Activated CD4-positive, CD25-positive, alpha-beta regulatory T cell (primary cell): Measurements from ENCODE around the gene PPP1R12B.

Experiments used
- DNase-seq, 4 experiments: peaks; one replicate each; lab custom pipeline; 2025; lab: John Stamatoyannopoulos, UW

PPP1R12B gene, protein sequence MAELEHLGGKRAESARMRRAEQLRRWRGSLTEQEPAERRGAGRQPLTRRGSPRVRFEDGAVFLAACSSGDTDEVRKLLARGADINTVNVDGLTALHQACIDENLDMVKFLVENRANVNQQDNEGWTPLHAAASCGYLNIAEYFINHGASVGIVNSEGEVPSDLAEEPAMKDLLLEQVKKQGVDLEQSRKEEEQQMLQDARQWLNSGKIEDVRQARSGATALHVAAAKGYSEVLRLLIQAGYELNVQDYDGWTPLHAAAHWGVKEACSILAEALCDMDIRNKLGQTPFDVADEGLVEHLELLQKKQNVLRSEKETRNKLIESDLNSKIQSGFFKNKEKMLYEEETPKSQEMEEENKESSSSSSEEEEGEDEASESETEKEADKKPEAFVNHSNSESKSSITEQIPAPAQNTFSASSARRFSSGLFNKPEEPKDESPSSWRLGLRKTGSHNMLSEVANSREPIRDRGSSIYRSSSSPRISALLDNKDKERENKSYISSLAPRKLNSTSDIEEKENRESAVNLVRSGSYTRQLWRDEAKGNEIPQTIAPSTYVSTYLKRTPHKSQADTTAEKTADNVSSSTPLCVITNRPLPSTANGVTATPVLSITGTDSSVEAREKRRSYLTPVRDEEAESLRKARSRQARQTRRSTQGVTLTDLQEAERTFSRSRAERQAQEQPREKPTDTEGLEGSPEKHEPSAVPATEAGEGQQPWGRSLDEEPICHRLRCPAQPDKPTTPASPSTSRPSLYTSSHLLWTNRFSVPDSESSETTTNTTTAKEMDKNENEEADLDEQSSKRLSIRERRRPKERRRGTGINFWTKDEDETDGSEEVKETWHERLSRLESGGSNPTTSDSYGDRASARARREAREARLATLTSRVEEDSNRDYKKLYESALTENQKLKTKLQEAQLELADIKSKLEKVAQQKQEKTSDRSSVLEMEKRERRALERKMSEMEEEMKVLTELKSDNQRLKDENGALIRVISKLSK

DNA sequence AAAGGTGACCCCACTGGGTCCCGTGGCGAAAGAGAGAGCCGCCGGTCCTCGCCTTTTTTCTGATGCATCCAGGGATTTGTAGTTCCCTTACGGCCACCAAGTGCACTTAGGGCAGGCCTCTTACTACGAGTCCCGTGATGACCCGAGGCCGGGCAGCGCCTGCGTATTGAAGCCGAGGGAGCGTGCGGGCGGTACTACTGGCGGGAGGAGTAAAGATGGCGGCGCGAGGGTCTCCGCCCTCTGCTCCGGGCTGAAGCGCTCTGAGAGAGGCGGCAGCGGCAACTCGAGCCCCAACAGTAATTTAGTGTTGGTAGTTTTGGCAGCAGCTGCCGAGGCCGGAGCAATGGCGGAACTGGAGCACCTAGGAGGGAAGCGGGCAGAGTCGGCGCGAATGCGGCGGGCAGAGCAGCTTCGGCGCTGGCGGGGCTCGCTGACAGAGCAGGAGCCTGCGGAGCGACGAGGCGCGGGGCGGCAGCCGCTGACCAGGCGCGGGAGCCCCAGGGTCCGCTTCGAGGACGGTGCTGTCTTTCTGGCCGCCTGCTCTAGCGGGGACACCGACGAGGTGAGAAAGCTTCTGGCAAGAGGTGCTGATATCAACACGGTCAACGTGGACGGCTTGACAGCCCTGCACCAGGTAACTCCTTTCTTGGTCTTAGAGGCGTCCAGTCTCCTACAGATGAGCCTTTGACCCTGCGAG is at the start of gene PPP1R12B:
Gene PPP1R12B (plus strand): TSS at position 191 of the 697 bp plus-strand sequence. CDS start 153 bp downstream, at position 344.
- DNase-seq: peak; percentile 85 to 93 (median 88)

DNA sequence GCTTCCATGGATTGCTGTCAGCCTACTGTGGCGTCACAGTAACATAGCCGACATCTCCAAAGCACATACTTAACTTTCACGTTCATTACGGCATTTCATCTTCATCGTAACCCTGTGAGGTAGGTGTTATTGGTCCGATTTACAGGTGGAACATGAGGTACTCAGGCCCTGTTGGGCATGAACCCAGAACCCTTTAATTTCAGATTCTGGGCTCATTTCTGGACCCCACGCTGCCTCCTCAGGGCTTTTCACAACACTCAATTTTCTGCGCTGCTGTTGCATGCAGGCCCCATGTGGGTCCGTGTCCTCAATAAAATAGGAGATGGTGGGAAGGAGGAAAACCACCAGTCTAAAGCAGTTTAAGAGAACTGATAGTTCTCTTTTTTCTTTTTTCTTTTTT is 46.3 kb upstream of the PPP1R12B start:
- DNase-seq: no peak

DNA sequence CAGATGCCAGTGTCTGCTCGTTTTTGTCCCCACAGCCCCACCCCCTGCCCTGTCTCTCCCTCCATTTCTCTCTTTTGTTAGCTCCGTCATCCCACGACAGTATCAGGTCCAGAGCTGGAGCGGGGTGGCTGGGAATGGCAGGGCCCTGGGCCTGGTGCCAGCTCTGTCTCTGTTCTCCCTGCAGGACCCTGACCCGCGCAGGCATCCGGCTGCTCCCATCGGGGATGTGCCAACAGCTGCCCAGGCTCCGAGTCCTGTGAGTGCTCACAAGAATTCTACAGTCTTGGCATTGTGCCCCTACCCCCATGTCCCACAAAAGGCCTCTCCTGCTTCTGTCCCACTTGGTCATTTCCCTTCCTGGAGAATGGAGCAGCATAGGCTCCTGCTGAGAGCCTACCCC is 44.1 kb upstream of the PPP1R12B start:
- no peak for DNase-seq

DNA sequence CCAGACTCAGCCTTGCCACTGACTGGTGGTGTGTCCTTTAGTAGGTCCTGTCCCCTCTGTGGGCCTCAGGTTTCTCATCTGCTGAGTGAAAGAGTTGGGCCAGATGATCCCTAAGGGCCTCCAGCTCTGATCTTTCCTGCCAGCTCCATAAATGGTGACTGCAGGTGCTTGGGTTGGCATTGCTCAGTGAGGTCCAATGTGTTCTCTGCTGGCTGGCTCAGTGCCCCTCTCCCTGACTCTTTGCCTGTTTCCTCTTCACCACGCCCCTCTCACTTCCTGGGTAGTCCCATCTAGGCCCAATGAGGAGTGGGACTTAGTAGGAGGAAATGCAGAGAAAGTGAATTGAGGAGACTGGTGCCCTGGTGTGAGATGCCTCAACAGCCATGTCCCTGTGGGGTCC is 43.3 kb upstream of the PPP1R12B start:
- DNase-seq: no peak

DNA sequence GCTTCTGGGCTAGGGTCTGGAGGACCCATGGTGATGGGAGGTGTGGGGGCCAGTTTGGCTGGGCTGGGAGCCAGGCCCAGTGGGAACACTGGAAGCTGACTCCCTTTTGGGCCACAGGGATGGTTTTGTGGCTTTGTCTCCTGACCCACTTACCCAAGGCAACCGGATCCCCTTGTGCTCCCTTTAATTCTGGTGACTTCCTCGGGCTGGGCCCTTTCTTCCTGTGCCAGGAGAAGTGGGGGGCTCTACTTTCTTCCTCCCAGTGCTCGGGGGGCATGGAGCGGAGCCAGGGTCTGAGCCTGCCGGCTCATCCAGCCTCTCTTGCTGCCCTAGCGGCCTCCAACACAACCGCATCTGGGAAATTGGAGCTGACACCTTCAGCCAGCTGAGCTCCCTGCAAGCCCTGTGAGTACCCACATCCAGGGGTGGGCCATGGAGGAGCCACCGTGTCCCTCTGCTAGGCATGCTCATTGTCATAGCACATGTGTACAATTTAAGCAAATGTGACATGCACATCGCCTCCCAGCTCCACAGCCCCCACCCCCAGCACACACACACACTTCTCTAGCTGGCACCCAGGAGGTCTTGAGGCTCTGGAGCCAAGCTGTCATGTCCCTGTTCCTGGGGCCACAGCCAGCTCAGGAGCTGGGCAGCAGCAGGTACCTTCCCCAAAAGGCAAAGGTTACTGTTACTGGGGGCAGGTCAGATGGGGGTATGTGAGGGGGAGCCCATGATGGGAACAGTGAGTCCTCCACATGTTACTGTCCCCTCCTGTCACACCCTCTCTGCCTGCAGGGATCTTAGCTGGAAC is 41.8 kb upstream of the PPP1R12B start:
- DNase-seq: no peak

DNA sequence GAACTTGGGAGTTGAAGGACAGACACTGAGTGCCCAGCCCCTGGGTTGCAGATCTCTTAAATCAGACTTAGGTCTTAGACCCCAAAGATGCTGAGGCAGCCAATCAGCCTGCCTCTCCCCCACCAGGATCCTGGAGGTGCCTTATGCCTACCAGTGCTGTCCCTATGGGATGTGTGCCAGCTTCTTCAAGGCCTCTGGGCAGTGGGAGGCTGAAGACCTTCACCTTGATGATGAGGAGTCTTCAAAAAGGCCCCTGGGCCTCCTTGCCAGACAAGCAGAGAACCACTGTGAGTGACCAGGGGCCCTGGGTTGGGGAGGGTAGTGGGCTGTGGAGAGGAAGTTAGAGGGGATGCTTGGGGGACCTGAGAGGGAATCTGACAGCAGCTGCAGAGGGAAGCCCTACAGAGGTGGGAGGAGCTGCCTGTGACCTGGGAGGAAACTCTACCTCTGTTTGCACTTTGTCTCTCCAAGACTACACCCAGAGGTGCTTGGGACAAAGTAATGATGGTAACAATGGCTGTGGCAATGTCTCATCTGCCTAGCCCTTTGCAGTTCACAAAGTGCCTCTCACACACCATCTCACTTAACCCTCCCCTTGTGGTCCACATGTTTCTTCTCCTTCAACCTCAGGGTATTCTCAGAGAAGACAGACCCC is 38.3 kb upstream of the PPP1R12B start:
- DNase-seq: no peak

DNA sequence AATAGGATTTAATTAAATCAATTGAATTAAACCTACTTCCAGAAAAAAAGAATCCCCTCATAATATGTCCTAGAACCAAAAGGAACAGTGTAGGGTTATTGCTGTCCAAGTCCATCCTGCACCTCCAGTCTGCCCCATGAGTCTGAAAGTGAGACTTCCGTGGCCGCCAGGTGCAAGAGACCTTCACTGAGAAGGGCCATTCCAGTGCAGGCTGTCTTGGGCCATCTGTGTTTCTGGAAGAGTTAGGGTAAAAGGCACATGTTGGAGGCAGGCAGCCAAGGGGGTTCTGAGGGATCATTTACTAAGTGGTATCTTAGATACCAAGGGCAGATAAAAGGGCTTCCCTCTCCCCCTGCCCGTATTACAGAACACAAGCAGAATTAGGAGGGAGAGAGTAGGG is 37.8 kb upstream of the PPP1R12B start:
- no peak for DNase-seq

DNA sequence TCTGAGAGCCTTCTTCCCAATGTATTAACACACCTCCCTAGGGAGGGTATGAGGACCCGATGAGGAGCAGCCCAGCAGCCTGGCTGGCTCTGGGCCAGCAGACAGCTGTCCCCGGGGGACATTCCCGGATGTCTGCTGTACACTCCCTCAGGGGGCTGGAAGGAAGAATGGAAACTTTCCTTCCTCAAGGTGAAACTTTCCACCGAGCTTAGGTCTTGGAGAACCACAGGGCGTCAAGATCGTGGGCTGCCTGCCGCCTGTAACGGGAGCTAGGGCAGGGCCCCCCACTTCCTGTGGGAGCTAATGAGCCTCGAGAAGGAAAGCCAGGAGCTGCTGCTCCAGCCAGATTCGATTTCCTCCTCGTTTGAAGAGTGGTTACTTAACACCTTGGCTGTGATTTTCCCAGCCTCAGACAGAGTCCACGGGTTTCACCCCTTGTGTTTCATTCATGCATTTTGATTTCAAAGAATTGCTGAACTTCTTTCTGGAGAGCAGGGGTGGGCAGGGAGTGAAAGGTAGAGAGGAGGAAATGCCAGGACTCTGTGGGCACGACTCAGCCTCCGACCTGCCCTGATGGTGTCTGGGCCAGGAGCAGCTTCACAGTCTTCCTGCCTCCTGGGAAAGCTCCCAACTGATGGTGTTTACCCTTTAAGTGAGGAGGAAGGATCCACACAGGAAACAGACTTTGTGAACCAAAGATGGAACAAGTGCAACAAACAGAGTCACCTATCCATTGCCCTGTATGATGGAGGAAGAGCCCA is 36.4 kb upstream of the PPP1R12B start:
- no peak for DNase-seq

DNA sequence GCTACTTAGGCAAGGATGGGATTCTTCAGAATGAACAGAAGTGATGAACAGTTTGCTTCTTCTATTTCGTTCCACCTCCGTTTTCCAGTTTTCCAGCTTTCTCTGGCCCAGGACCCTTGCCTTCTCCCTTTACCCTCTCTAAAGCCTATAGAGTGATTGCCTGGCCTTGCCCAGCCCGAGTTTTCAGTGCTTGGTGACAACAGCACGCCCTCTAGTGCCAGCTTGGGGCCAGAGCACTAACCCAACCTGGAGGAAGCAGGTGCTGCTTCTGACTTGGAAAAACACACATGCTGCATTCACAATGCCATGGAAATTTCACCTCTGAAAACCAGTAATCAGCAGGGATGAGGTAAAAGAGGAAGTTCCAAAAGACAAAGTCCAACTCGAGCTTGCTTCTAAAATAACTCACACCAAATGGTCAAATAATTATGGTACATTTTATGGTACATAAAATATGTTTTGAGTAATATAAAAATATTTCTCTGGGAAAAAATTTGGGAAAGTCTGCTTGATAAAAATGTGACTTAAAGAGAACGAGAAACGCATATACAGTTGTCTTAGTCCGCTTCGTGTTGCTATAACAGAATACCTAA is 32.8 kb upstream of the PPP1R12B start:
- DNase-seq: peak; percentile 44 to 54 (median 51)

DNA sequence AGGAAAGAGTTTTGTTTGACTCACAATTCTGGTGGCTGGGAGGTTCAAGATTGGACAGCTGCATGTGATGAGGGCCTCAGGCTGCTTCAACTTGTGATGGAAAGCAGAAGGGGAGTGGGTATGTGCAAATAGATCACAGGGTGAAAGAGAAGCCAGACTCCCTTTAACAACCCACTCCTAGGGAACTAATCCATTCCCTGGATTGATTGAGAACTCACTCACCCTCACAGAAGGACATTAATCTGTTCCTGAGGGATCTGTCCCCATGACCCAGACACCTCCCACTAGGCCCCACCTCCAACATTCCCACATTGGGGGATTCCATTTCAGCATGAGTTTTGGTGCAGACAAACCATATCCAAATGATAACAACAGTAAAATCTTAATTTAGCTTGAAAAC is 32.3 kb upstream of the PPP1R12B start:
- DNase-seq: no peak

DNA sequence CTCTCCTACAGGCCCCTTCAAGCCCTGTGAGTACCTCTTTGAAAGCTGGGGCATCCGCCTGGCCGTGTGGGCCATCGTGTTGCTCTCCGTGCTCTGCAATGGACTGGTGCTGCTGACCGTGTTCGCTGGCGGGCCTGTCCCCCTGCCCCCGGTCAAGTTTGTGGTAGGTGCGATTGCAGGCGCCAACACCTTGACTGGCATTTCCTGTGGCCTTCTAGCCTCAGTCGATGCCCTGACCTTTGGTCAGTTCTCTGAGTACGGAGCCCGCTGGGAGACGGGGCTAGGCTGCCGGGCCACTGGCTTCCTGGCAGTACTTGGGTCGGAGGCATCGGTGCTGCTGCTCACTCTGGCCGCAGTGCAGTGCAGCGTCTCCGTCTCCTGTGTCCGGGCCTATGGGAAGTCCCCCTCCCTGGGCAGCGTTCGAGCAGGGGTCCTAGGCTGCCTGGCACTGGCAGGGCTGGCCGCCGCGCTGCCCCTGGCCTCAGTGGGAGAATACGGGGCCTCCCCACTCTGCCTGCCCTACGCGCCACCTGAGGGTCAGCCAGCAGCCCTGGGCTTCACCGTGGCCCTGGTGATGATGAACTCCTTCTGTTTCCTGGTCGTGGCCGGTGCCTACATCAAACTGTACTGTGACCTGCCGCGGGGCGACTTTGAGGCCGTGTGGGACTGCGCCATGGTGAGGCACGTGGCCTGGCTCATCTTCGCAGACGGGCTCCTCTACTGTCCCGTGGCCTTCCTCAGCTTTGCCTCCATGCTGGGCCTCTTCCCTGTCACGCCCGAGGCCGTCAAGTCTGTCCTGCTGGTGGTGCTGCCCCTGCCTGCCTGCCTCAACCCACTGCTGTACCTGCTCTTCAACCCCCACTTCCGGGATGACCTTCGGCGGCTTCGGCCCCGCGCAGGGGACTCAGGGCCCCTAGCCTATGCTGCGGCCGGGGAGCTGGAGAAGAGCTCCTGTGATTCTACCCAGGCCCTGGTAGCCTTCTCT is 30.3 kb upstream of the PPP1R12B start:
- no peak for DNase-seq

DNA sequence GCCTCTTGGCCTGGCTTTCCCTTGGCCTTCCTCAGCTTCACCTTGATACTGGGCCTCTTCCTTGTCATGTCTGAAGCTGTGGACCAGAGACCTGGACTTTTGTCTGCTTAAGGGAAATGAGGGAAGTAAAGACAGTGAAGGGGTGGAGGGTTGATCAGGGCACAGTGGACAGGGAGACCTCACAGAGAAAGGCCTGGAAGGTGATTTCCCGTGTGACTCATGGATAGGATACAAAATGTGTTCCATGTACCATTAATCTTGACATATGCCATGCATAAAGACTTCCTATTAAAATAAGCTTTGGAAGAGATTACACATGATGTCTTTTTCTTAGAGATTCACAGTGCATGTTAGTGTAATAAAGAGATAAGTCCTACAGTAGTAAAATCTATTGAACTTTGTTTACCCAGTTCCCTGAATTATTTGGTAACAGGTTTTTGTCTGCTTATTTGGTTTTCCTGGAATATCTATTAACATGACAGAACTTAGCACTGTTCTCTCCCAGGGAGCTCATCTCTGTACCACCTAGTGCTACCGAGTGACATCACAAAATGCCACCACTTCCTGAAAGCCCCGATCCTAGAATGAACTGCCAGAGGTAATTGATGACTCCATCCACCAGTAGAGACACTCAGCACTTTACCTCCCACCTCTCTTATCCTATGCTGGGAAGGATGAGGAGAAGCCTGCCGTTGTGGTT is 29.0 kb upstream of the PPP1R12B start:
- no peak for DNase-seq

DNA sequence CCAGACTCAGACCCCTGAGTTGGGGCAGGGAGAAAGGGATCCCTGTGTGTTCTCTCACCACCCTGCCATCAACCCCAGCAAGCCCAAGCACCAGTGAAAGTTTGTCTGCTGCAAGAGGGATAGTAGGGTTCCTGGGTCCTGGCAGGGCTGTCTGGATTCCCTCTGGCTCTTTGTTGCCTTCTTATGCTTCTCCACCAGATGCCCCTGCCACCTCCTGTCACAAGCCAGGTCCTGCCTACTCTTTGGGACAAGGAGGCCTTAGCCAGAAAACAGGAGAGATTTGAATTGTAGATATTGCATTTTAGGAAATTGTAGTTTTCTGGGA is 28.5 kb upstream of the PPP1R12B start:
- DNase-seq: no peak

DNA sequence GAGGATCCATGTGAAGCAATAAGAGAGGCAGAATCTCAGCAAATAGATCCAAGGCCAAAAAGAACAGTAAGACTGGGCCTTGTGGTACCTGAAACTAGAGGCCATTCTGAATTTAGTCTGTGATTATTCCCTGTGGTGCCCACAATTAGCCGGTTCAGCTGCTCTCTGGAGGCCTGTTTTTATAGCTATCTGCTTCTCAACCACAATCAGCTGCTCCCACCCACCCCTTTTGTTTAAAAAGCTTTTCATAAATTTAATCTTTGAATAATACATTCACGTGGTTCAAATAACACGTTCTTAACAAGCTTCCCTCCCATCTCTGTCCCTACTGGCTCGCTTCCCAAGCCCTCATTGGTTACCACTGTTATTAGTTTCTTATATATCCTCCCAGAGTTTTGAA is 24.8 kb upstream of the PPP1R12B start:
- no peak for DNase-seq

DNA sequence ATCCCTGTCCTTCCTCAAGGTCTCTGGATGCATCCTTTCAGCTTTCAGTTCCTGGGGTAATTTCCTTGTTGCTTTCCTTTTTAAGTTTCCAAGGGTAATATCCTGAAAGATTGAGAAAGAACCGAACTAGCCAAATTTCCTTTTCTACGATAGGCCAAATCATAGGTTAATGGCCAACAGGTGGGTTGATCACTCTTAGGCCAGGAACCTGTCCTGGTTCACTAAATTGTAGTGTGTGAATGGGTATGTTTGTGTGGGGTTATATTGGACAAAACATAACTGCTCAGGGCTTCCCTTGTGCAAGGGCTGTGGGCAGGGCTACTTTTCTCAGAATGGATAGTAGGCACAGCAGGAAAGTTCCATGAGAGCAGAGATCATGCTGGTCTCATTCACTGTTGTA is 23.9 kb upstream of the PPP1R12B start:
- DNase-seq: no peak

DNA sequence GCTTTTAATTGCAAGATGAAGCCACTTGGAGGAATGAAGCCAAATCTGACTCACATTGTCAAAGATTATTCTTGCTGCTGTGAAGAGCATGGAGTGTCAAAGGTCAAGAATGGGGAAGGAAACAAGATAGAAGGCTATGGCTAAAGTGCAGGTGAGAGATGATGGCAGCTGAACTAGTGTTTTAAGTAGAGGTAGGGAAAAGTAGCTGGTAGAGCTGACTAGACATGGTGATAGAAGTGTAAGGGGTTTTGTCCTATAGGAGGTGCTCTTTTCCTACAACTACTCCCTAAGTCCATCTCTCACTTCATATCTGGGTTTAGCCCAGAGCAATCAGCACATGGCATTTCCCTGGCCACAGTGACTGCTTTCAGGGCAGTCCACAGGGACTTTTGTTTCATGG is 18.6 kb upstream of the PPP1R12B start:
- no peak for DNase-seq

DNA sequence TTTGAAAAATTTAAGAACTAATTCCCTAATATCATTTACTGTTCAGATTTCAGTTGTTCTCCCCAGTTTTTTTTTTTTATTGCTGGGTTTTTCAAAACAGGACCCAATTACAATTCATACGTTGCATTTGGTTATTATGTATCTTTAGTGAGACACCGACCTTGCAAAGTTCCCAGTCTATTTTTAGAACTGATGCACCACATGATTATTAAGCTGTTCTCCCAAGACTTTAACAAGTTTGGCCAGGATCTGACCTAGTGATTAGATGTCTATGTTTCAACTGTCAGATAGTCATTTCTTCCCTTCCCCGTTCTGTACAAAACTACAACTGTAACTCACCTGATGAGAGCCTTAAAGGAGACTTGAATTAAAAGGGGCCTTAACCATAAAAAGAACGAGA is 14.6 kb upstream of the PPP1R12B start:
- no peak for DNase-seq
